B cell (primary cell): Measurements from ENCODE around the gene HNRNPA1L2. TPM values are rescaled to one million over a fixed set of nuclear protein-coding genes. Genes with fewer than 3 reads are reported as not detected.

Experiments
- ATAC-seq: fragments of 200-7000 bp; cut with Tn5 transposase; one replicate; pipeline ENCODE4 v1.10.0; 2021; ENCODE audit warnings: low read depth, mild to moderate bottlenecking, moderate number of reproducible peaks, moderate library complexity
- CTCF ChIA-PET: fragments of 350-600 bp; sonication (Branson Sonifier 250); formaldehyde crosslinking; loops from one replicate; lab custom pipeline; 2021; ENCODE audit warnings: antibody characterized with exemption, inconsistent platforms; lab: Charles Lee
- POLR2A ChIA-PET: fragments of 350-600 bp; sonication (Branson Sonifier 250); formaldehyde crosslinking; loops from one replicate; lab custom pipeline; 2021; ENCODE audit warnings: antibody characterized with exemption; lab: Charles Lee
- DNase-seq: peaks from one replicate; pipeline ENCODE4 v3.0.0; 2013
- H2AFZ ChIP-seq: 2 replicates; pipeline ENCODE4 v1.6.1; 2012; ENCODE audit warnings: mild to moderate bottlenecking, low read depth, low read length; ENCODE audit not compliant: insufficient read depth, poor library complexity, severe bottlenecking
- H3K27ac ChIP-seq, 2 donors: 1 replicate in 1 of 2; 2 replicates in 1 of 2; pipeline ENCODE4 v1.5.1; 2012 to 2013; ENCODE audit warnings: low read length in 2 of 2, mild to moderate bottlenecking in 2 of 2, moderate library complexity in 1 of 2
- H3K27me3 ChIP-seq, 4 experiments: fragments of 200-600 bp in 1 of 4; sonication (generic) in 1 of 4; replicated peaks in 1 of 4; 1 replicate in 2 of 4; 2 replicates in 2 of 4; pipeline versions ENCODE4 v1.6.1 to v1.7.0; 2013 to 2016; ENCODE audit warnings: low read length in 3 of 4, mild to moderate bottlenecking in 2 of 4, mixed read lengths in 1 of 4, moderate library complexity in 1 of 4; ENCODE audit not compliant: insufficient read depth in 4 of 4, control insufficient read depth in 3 of 4; ENCODE audit errors: control extremely low read depth in 1 of 4
- H3K36me3 ChIP-seq, 2 experiments: replicated peaks in 1 of 2; 1 replicate in 1 of 2; 2 replicates in 1 of 2; pipeline versions ENCODE4 v1.6.1 to v1.7.1; 2013; ENCODE audit warnings: low read length in 1 of 2; ENCODE audit not compliant: insufficient read depth in 2 of 2, control insufficient read depth in 1 of 2; ENCODE audit errors: control extremely low read depth in 1 of 2, extremely low read depth in 1 of 2
- H3K4me1 ChIP-seq, 2 donors: fragments of 200-600 bp in 1 of 2; sonication (generic) in 1 of 2; 1 replicate in 1 of 2; 2 replicates in 1 of 2; pipeline versions ENCODE4 v1.5.1 to v1.6.1; 2013 to 2017; ENCODE audit warnings: low read length in 2 of 2; ENCODE audit not compliant: control insufficient read depth in 2 of 2, insufficient read depth in 2 of 2
- H3K4me2 ChIP-seq: replicated peaks from 2 replicates; pipeline ENCODE3; 2012; ENCODE audit warnings: mild to moderate bottlenecking, low read depth, low read length; ENCODE audit not compliant: poor library complexity, severe bottlenecking
- H3K4me3 ChIP-seq, 5 experiments: fragments of 200-600 bp in 1 of 5; sonication (generic) in 1 of 5; 1 replicate in 3 of 5; 2 replicates in 2 of 5; pipeline versions ENCODE4 v1.5.1 to v1.7.0; 2011 to 2016; ENCODE audit warnings: low read length in 4 of 5, mild to moderate bottlenecking in 4 of 5, low read depth in 2 of 5, control low read depth in 1 of 5, moderate library complexity in 1 of 5; ENCODE audit not compliant: insufficient read depth in 1 of 5; ENCODE audit errors: control extremely low read depth in 1 of 5, extremely low read depth in 1 of 5
- H3K79me2 ChIP-seq: fragments of 200-600 bp; sonication (generic); one replicate; pipeline ENCODE4 v1.6.0; 2016; ENCODE audit warnings: low read length; ENCODE audit not compliant: control insufficient read depth, insufficient read depth
- H3K9ac ChIP-seq: fragments of 200-600 bp; sonication (generic); 2 replicates; pipeline ENCODE4 v1.6.1; 2017; ENCODE audit warnings: mild to moderate bottlenecking, low read length, moderate library complexity
- H3K9me3 ChIP-seq, 3 donors: one replicate each; pipeline versions ENCODE4 v1.6.1 to v1.7.1; 2013; ENCODE audit warnings: low read length in 2 of 3; ENCODE audit not compliant: control insufficient read depth in 2 of 3, insufficient read depth in 1 of 3; ENCODE audit errors: control extremely low read depth in 1 of 3
- H4K20me1 ChIP-seq: 2 replicates; pipeline ENCODE4 v1.6.0; 2012; ENCODE audit warnings: mild to moderate bottlenecking, low read length; ENCODE audit not compliant: insufficient read depth, control insufficient read depth, poor library complexity, severe bottlenecking
- H3K27ac Mint-ChIP-seq: one replicate; pipeline ENCODE4 v1.8.0; 2021; ENCODE audit warnings: mixed read lengths
- H3K27me3 Mint-ChIP-seq: one replicate; pipeline ENCODE4 v1.8.0; 2021; ENCODE audit warnings: mixed read lengths
- H3K4me1 Mint-ChIP-seq: one replicate; pipeline ENCODE4 v1.8.0; 2021; ENCODE audit warnings: mixed read lengths
- H3K4me3 Mint-ChIP-seq: one replicate; pipeline ENCODE4 v1.8.0; 2021; ENCODE audit warnings: mixed read lengths
- H3K9me3 Mint-ChIP-seq: one replicate; pipeline ENCODE4 v1.8.0; 2022; ENCODE audit warnings: mixed read lengths; ENCODE audit not compliant: insufficient read depth
- CTCF ChIP-seq: fragments of 200-600 bp; IDR thresholded peaks from one replicate; pipeline ENCODE4 v1.8.0; 2022; ENCODE audit warnings: antibody characterized with exemption, mild to moderate bottlenecking
- EZH2 ChIP-seq: IDR thresholded peaks from 2 replicates; pipeline ENCODE4 v1.6.1; 2012; ENCODE audit warnings: borderline replicate concordance, low read depth, mild to moderate bottlenecking, moderate library complexity, low read length; ENCODE audit not compliant: insufficient read depth, poor library complexity, severe bottlenecking
- WGBS: methylation state at CpG from one replicate; pipeline ENCODE4 v1.1.5; 2013; ENCODE audit warnings: missing lambda C conversion rate; ENCODE audit not compliant: insufficient coverage; 5-methylcytosine and 5-hydroxymethylcytosine counted together
- intact Hi-C: fragments of 100-400 bp; cut with micrococcal nuclease; formaldehyde crosslinking; loops from one replicate; pipeline ENCODE4 v1.10.0; 2022
- polyA plus RNA-seq: library from polyadenylated mRNA; depleted of rRNA; stranded (reverse); fragments of >200 nt; gene quantifications from 2 replicates; pipeline ENCODE4 v1.2.3, GENCODE V29; 2012
- total RNA-seq, 2 donors: library from RNA; stranded (reverse); fragments of 120-200 nt in 1 of 2; gene quantifications; 1 replicate in 1 of 2; 2 replicates in 1 of 2; pipeline versions ENCODE4 v1.2.3 to v1.2.4, GENCODE V29; 2013 to 2022

HNRNPA1L2 gene
- total and polyA plus RNA-seq, 2 donors (not counting 1 experiment from before 2014, with no cell fraction given), result 10.7 to 17.6 TPM

GRCh38 chr13:52686376-52686775 is 44.1 kb downstream of the HNRNPA1L2 start:
- POLR2A ChIA-PET, result no interaction called here
- peaks cover 4 to 58% of the 10 kb centered on the region in 2 experiments for H3K36me3 ChIP-seq

More at GRCh38 chr13:52686376-52686775, 44.1 kb downstream of the HNRNPA1L2 start:
- Mint-ChIP-seq H3K4me1 (no peaks in the 10 kb centered on the region), H3K9me3 (no peaks in the 10 kb centered on the region), H3K27ac (no peak overlapping the region), H3K27me3 (no peaks in the 10 kb centered on the region), H3K4me3 (no peak overlapping the region)
- Histone ChIP-seq H3K4me2 (no peak overlapping the region), H3K4me3 (no peak overlapping the region), H3K79me2 (no peaks in the 10 kb centered on the region), H3K9me3 (no peaks in the 10 kb centered on the region), H3K27ac (no peak overlapping the region), H3K4me1 (no peaks in the 10 kb centered on the region), H2AFZ (no peak overlapping the region), H4K20me1 (no peaks in the 10 kb centered on the region), H3K27me3 (no peaks in the 10 kb centered on the region), H3K9ac (no peak overlapping the region)
- intact Hi-C loops, result no loop called here
- WGBS, result no CpG with 5 or more reads among the region's 4 CpGs
- TF ChIP-seq CTCF (no peak), EZH2 (no peak)
- DNase-seq (no peak), ATAC-seq (no peak)
- CTCF ChIA-PET, result no interaction called here

Other genes with a start within 250 kb of the HNRNPA1L2 start
- 0.34 and 0.44 TPM in 2 replicates for gene THSD1, start 236.3 kb upstream of the HNRNPA1L2 start, total RNA-seq
- 0.58 and 1.2 TPM in 2 replicates for gene THSD1, start 236.3 kb upstream of the HNRNPA1L2 start, polyA plus RNA-seq
- 71.5 TPM in 2 replicates for gene VPS36, start 191.8 kb upstream of the HNRNPA1L2 start, total RNA-seq
- 17.5 and 26.0 TPM in 2 replicates for gene VPS36, start 191.8 kb upstream of the HNRNPA1L2 start, polyA plus RNA-seq
- 19.8 and 22.1 TPM in 2 replicates for gene CKAP2, start 187.0 kb upstream of the HNRNPA1L2 start, total RNA-seq
- 5.4 and 12.4 TPM in 2 replicates for gene CKAP2, start 187.0 kb upstream of the HNRNPA1L2 start, polyA plus RNA-seq
- gene SUGT1, start 10.4 kb downstream of the HNRNPA1L2 start, total RNA-seq, result 38.2 and 38.4 TPM in 2 replicates
- 9.5 and 15.0 TPM in 2 replicates for gene SUGT1, start 10.4 kb downstream of the HNRNPA1L2 start, polyA plus RNA-seq
- not detected in 2 replicates for gene CNMD, start 97.4 kb downstream of the HNRNPA1L2 start, total RNA-seq
- gene CNMD, start 97.4 kb downstream of the HNRNPA1L2 start, polyA plus RNA-seq, result not detected in 2 replicates
- not detected in 2 replicates for gene PCDH8, start 206.2 kb downstream of the HNRNPA1L2 start, total RNA-seq
- not detected in 2 replicates for gene PCDH8, start 206.2 kb downstream of the HNRNPA1L2 start, polyA plus RNA-seq